Measurements from ENCODE around the gene RNASEH2A. TPM values are rescaled to one million over a fixed set of nuclear protein-coding genes. Genes with fewer than 3 reads are reported as not detected.

Gene RNASEH2A
- total and polyA plus RNA-seq, 2 of the 13 experiments (the other 11 are each of a cell fraction or from before 2014, with no cell fraction given): 25.1 to 35.8 TPM

GRCh38 chr19:12793290-12794195 is 12.8 kb upstream of the RNASEH2A start (continued):
- TF ChIP-seq CTCF (CRISPR knock-in tag; IDR thresholded peaks at IDR 0.05) (peak; percentile 15; the same call in 1 of the 2 replicates), EEA1 (CRISPR knock-in tag; IDR thresholded peaks at IDR 0.05; ENCODE audit: borderline replicate concordance) (no peak), CEBPB (IDR thresholded peaks at IDR 0.05; ENCODE audit: borderline replicate concordance, low read depth, low read length) (no peak), KDM2A (CRISPR knock-in tag; IDR thresholded peaks at IDR 0.05; ENCODE audit: borderline replicate concordance, low read depth) (peak; percentile 91), ZNF431 (CRISPR knock-in tag; IDR thresholded peaks at IDR 0.05; ENCODE audit: borderline replicate concordance, low read depth) (peak; percentile 69; the same call in 1 of the 2 replicates), AHR (CRISPR knock-in tag; IDR thresholded peaks at IDR 0.05) (no peak), NCOA5 (CRISPR knock-in tag; IDR thresholded peaks at IDR 0.05) (no peak), ZNF589 (CRISPR knock-in tag; conservative IDR thresholded peaks at IDR 0.05) (0 out of 2 replicates have a peak, but pooled peaks have one; percentile 60), ZNF33B (CRISPR knock-in tag; IDR thresholded peaks at IDR 0.05) (no peak), ZNF253 (CRISPR knock-in tag; IDR thresholded peaks at IDR 0.05; ENCODE audit: borderline replicate concordance) (no peak), BCL6 (CRISPR knock-in tag; IDR thresholded peaks at IDR 0.05) (0 out of 2 replicates have a peak, but pooled peaks have one; percentile 20), ZNF484 (CRISPR knock-in tag; IDR thresholded peaks at IDR 0.05; ENCODE audit: borderline replicate concordance, low read depth) (no peak), ZNF552 (CRISPR knock-in tag; IDR thresholded peaks at IDR 0.05; ENCODE audit: borderline replicate concordance) (no peak), ZFX (CRISPR knock-in tag; IDR thresholded peaks at IDR 0.05; ENCODE audit: low read depth) (peak; percentile 71), RFX1 (IDR thresholded peaks at IDR 0.05) (no peak), ZNF121 (CRISPR knock-in tag; IDR thresholded peaks at IDR 0.05) (no peak), NRL (CRISPR knock-in tag; IDR thresholded peaks at IDR 0.05; ENCODE audit: borderline replicate concordance) (peak; percentile 70; the same call in 1 of the 2 replicates)
- TF ChIP-seq, protein P1, sequence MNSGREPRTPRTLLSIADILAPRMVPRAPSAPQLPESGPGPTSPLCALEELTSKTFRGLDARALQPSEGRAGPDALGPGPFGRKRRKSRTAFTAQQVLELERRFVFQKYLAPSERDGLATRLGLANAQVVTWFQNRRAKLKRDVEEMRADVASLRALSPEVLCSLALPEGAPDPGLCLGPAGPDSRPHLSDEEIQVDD (CRISPR knock-in tag; IDR thresholded peaks at IDR 0.05; ENCODE audit: borderline replicate concordance): no peak
- TF ChIP-seq, protein P2, sequence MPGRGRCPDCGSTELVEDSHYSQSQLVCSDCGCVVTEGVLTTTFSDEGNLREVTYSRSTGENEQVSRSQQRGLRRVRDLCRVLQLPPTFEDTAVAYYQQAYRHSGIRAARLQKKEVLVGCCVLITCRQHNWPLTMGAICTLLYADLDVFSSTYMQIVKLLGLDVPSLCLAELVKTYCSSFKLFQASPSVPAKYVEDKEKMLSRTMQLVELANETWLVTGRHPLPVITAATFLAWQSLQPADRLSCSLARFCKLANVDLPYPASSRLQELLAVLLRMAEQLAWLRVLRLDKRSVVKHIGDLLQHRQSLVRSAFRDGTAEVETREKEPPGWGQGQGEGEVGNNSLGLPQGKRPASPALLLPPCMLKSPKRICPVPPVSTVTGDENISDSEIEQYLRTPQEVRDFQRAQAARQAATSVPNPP (CRISPR knock-in tag; IDR thresholded peaks at IDR 0.05): no peak
- TF ChIP-seq, protein P3, sequence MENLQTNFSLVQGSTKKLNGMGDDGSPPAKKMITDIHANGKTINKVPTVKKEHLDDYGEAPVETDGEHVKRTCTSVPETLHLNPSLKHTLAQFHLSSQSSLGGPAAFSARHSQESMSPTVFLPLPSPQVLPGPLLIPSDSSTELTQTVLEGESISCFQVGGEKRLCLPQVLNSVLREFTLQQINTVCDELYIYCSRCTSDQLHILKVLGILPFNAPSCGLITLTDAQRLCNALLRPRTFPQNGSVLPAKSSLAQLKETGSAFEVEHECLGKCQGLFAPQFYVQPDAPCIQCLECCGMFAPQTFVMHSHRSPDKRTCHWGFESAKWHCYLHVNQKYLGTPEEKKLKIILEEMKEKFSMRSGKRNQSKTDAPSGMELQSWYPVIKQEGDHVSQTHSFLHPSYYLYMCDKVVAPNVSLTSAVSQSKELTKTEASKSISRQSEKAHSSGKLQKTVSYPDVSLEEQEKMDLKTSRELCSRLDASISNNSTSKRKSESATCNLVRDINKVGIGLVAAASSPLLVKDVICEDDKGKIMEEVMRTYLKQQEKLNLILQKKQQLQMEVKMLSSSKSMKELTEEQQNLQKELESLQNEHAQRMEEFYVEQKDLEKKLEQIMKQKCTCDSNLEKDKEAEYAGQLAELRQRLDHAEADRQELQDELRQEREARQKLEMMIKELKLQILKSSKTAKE (CRISPR knock-in tag; IDR thresholded peaks at IDR 0.05; ENCODE audit: borderline replicate concordance): peak; percentile 34; the same call in 1 of the 2 replicates
- TF ChIP-seq, protein P4, sequence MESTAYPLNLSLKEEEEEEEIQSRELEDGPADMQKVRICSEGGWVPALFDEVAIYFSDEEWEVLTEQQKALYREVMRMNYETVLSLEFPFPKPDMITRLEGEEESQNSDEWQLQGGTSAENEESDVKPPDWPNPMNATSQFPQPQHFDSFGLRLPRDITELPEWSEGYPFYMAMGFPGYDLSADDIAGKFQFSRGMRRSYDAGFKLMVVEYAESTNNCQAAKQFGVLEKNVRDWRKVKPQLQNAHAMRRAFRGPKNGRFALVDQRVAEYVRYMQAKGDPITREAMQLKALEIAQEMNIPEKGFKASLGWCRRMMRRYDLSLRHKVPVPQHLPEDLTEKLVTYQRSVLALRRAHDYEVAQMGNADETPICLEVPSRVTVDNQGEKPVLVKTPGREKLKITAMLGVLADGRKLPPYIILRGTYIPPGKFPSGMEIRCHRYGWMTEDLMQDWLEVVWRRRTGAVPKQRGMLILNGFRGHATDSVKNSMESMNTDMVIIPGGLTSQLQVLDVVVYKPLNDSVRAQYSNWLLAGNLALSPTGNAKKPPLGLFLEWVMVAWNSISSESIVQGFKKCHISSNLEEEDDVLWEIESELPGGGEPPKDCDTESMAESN (CRISPR knock-in tag; conservative IDR thresholded peaks at IDR 0.05): no peak
